Activated CD4-positive, alpha-beta memory T cell treated with anti-CD3 and anti-CD28 coated beads, Interleukin-2, amount 10 ng/mL, durations not matched to agents 7 days and 5 days (primary cell): Measurements from ENCODE around the gene GRIK3. TPM values are rescaled to one million over a fixed set of nuclear protein-coding genes. Genes with fewer than 3 reads are reported as not detected.
A peak's percentile ranks its signal among the peaks of the same experiment; 100 is the strongest.

Source experiments
- CTCF ChIA-PET: fragments of 350-600 bp; sonication (Branson Sonifier 250); formaldehyde crosslinking; loops from one replicate; lab custom pipeline; 2021; ENCODE audit warnings: antibody characterized with exemption, inconsistent platforms; lab: Charles Lee
- POLR2A ChIA-PET: fragments of 350-600 bp; sonication (Branson Sonifier 250); formaldehyde crosslinking; loops from one replicate; lab custom pipeline; 2021; ENCODE audit warnings: antibody characterized with exemption; lab: Charles Lee
- DNase-seq: peaks from one replicate; pipeline ENCODE4 v3.0.0-alpha.2; 2020
- H3K27ac Mint-ChIP-seq: one replicate; pipeline ENCODE4 v1.8.0; 2021; ENCODE audit warnings: mild to moderate bottlenecking, mixed read lengths
- H3K27me3 Mint-ChIP-seq: one replicate; pipeline ENCODE4 v1.8.0; 2021; ENCODE audit warnings: mixed read lengths
- H3K36me3 Mint-ChIP-seq: one replicate; pipeline ENCODE4 v1.8.0; 2021; ENCODE audit warnings: low read depth, mixed read lengths
- H3K4me1 Mint-ChIP-seq: one replicate; pipeline ENCODE4 v1.8.0; 2021; ENCODE audit warnings: mixed read lengths
- H3K4me3 Mint-ChIP-seq: one replicate; pipeline ENCODE4 v1.8.0; 2021; ENCODE audit warnings: mild to moderate bottlenecking, mixed read lengths
- H3K9me3 Mint-ChIP-seq: one replicate; pipeline ENCODE4 v1.8.0; 2021; ENCODE audit warnings: mixed read lengths
- total RNA-seq, 2 experiments: library from RNA; stranded (reverse); gene quantifications; one replicate each; pipeline ENCODE4 v1.2.3, GENCODE V29; 2021

GRIK3 gene
- total RNA-seq, 2 experiments from 2014 or later = not detected

DNA sequence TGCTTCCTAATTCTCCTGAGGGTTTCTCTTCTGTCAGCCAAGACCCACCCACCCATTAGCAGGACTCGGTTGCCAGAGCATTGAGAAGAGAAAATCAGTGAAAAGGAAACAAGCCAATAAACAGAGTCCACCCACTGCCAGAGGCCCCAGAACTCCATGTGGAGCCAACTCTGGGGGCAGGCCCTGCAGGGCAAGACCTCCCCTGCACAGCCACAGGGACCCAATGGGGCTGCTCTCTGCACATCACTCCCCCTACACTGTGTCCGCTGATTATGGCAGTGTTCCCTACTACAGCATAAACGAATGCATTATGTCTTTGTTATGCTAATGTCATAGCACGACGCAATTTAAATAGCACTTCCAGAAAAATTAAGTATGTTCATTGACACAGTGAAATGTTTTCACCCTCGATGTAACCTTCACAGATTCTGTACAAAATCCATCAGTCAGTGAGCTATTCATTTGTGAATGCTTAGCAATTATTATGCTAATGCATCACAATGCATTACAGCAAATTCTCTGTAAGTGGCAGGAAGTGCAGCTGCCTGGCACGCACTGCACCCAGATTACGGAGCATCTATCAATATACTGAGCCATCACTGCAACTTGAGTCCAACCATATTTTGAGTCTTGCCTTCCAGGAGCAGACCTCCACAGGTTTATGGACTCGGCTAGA is 56.4 kb downstream of the GRIK3 start:
- DNase-seq = no peak
- POLR2A ChIA-PET = no interaction called here
- Mint-ChIP-seq H3K27ac (no peak overlapping the region), H3K4me1 (no peaks in the 10 kb centered on the region), H3K27me3 (no peaks in the 10 kb centered on the region), H3K9me3 (no peaks in the 10 kb centered on the region), H3K36me3 (no peaks in the 10 kb centered on the region), H3K4me3 (no peak overlapping the region)
- CTCF ChIA-PET = no interaction called here

DNA sequence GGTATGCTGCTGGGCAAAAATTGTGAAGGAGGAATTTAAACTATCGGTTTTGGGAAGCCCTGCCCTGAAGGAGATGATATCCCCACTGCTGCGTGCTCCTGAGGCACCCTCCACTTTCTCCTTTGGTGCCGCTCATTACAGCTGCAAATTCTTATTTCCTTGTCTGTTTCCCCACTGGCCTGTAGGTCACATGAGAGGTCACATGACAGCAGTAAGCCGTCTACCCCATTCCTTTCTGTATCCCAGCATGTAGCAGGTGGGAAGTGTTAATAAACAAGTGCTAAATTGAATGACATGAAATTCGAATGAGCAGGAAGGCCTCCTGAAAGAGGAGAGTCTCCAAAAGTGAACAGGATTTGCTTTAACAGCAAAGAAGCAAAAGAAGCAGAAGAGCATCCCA is 58.7 kb downstream of the GRIK3 start:
- Mint-ChIP-seq H3K4me1 (no peaks in the 10 kb centered on the region), H3K9me3 (no peaks in the 10 kb centered on the region), H3K36me3 (no peaks in the 10 kb centered on the region), H3K27me3 (no peaks in the 10 kb centered on the region), H3K4me3 (no peak overlapping the region), H3K27ac (no peak overlapping the region)
- DNase-seq = no peak
- CTCF ChIA-PET = no interaction called here
- POLR2A ChIA-PET = no interaction called here

DNA sequence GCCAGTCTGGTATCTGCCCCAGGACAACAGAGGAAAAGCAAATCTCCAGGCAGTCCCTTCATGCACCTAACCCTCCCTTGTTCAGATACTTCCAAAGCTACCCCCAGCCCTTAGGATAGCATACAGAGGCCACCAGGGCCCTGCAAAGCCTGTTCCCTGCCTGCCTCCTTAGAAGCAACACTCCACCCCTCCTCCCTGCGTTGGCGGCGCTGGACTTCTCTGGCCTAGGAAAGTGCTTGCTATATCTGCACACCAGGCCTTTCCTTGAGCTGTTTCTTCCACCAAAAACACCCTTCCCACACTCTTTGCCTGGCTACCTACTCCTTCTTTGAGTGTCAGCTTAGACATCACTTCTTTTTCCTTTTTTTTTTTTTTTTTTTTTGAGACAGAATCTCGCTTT is 61.3 kb downstream of the GRIK3 start:
- Mint-ChIP-seq H3K27ac (no peak overlapping the region), H3K9me3 (no peaks in the 10 kb centered on the region), H3K27me3 (no peaks in the 10 kb centered on the region), H3K4me3 (no peak overlapping the region), H3K36me3 (no peaks in the 10 kb centered on the region), H3K4me1 (no peaks in the 10 kb centered on the region)
- no peak for DNase-seq
- ChIA-PET CTCF (interaction anchor here (0.6 to 0.7 kb wide), 2 partner anchors 36 to 523 kb away, joined by 3 read pairs; no protein-coding TSS in a partner anchor), POLR2A (no interaction called here)

DNA sequence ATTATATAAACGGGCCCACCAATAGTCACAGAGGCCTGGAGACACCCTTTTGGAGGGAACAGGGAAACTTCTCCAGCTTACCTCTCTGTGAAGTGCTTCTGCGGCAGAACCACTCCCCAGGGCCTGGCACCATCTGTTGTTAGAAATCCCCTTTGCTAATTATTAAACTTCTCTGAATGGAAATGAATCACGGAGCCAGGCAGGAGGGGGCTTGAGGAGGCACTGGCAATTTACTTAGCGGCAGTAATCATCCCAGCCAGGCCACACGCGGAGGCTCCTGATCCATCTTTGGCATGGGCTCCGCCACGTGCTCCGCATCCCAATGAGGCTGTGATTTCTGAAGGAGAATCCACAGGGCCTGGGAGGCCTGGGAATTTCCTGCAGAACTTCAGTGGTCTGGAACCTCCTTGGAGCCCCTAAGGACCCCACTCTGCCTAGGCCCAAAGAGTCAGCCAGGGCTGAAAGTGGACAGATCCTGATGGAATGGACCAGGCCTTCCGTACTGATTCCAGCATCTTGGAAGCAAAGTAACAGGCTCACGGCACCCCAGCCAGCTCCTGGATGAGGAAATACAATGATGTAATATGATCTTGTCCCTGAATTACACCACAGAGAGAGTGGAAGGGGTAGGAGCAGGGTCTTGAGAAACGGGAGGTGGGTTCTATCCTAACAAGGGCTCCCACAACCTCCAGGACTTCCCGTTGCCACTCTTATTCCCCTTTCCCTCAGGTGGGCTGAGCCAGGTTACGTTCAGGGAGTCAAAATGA is 62.3 kb downstream of the GRIK3 start:
- Mint-ChIP-seq H3K9me3 (no peaks in the 10 kb centered on the region), H3K27ac (no peak overlapping the region), H3K27me3 (no peaks in the 10 kb centered on the region), H3K36me3 (no peaks in the 10 kb centered on the region), H3K4me3 (no peak overlapping the region), H3K4me1 (no peaks in the 10 kb centered on the region)
- no peak for DNase-seq
- POLR2A ChIA-PET = no interaction called here
- CTCF ChIA-PET = no interaction called here

DNA sequence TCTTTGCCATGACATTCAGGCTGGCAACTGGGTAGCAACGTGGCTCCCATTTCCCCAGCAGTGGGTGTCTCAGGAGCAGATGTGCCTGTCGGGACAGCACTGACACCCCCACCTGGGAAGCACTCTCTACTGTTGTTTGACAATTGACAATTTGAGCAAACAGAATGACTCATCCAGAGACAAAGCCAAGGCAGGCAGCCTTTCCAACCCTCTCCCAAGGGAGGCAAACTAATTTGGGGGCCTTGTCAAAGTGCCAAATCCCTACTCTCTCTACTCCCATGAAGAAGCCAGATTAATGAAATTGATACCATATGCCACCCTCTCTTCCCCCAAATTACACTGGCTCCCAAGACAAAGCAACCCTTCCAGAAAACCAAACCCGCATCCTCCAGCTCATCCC is 65.6 kb downstream of the GRIK3 start:
- Mint-ChIP-seq H3K27me3 (no peaks in the 10 kb centered on the region), H3K9me3 (no peaks in the 10 kb centered on the region), H3K4me1 (no peaks in the 10 kb centered on the region), H3K4me3 (no peak overlapping the region), H3K36me3 (no peaks in the 10 kb centered on the region), H3K27ac (no peak overlapping the region)
- CTCF ChIA-PET = no interaction called here
- POLR2A ChIA-PET = no interaction called here
- no peak for DNase-seq

DNA sequence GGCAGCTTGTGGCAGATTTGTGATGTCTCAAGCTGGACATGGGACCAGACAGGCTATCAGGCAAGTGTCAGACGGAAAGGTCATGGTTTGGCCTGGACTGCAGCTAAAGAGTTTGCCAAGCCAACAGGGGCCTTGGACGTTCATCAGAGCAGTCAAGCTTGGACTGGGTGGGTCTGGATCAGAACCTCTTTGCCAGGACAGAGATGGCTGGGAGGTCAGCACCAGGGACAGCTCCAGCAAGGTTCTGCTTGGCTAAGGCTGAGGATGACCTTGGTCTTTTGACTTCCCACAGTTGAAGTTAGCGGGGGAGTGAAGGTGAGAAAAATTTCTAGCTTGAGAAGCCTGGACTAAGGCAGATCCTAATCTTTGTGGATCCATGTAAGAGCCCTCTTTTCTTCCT is 68.1 kb downstream of the GRIK3 start:
- POLR2A ChIA-PET = no interaction called here
- no peaks in the 10 kb centered on the region for H3K27me3 Mint-ChIP-seq

DNA sequence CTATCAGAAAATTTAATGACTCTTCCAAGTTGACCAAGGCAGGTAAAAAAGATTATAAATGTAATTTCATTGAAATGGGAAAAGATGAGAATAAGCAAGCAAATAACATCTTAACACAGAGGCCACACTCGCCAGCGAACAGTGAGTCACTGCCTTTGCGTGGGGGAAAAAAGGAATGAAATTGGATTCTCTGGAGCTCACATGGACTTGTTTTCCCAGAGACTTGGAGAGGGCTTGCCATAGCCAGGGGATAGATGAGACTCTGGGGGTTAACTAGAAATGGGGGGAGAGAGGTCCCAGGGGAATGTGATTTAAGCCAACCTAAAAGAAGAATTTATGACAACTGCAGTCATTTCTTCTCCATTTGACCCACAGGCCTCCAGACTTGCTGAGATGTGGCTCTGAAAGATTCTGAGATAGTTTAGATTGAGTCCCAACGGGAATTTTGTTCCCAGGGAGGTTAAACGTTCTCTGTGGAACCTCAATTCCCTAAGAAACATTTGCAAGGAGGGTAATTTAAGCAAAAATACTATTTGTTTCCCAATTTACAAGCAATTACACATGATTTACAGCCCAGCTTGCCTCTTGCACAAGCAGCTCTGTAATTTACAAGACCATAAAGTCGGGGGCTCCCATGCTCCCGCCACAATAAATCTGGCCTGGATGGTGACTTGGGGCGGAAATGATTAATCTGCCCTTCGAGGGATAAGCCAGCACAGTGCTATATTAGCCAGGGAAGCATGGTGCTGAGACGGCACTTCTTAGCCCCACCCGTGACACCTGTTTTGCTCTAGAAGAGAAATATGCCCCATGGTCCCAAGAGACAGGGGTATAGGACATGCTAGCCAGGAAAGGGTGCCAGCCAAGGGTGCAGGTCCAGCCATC is 68.8 kb downstream of the GRIK3 start:
- no peaks in the 10 kb centered on the region for H3K9me3 Mint-ChIP-seq
- POLR2A ChIA-PET = no interaction called here

More for the DNA sequence above, 68.1 kb downstream of the GRIK3 start:
- Mint-ChIP-seq H3K9me3 (no peaks in the 10 kb centered on the region), H3K4me3 (no peak overlapping the region), H3K4me1 (no peaks in the 10 kb centered on the region), H3K36me3 (no peaks in the 10 kb centered on the region), H3K27ac (no peak overlapping the region)
- CTCF ChIA-PET = no interaction called here
- DNase-seq = peak; percentile 20

DNA sequence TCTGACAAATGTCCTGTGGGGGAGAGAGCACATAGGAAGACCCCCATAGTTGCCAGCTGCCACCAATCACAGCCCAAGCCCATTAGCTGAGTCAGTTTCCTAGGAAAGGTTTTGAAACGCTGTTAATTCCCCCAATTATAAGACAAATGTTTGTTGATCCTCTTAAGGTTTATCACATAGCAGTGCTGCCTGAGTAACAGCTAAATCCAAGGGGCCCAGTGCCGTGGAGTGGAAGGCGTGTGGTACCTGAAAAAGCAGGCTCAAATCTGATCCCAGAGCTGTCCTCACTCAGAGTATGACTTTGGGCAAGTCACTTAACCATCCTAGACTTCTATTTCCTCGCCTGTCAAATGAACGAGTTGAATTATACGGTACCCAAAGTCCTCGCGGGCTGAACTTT is 69.5 kb downstream of the GRIK3 start:
- H3K36me3 Mint-ChIP-seq = no peaks in the 10 kb centered on the region
- no peaks in the 10 kb centered on the region for H3K4me1 Mint-ChIP-seq
- ChIA-PET POLR2A (no interaction called here), CTCF (no interaction called here)
- no peak for DNase-seq
- H3K27ac Mint-ChIP-seq = no peak overlapping the region
- no peaks in the 10 kb centered on the region for H3K9me3 Mint-ChIP-seq
- no peak overlapping the region for H3K4me3 Mint-ChIP-seq
- H3K27me3 Mint-ChIP-seq = no peaks in the 10 kb centered on the region

More for the DNA sequence above, 68.8 kb downstream of the GRIK3 start:
- no peak for DNase-seq
- Mint-ChIP-seq H3K4me3 (no peak overlapping the region), H3K4me1 (no peaks in the 10 kb centered on the region), H3K27me3 (no peaks in the 10 kb centered on the region), H3K36me3 (no peaks in the 10 kb centered on the region), H3K27ac (no peak overlapping the region)
- CTCF ChIA-PET = no interaction called here

DNA sequence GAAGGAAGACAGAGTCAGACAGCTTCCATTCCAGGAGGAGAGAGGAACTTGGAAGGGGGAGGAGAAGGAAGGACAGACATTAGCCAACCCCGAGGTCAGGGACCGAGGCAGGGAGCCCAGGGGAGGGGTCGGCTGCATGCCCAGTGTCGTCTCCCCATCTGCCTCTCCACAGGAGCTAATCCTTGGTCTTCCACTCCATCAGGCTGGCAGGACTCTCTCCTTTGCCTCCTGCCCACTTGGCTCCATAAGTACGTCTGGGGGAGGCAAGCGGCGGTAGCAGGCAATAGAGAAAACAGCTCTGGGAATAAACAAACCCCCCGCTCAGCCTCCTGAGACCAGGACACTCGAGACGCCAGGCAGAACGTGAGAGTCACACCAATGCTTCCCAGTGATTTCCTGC is 71.3 kb downstream of the GRIK3 start:
- Mint-ChIP-seq H3K4me1 (no peaks in the 10 kb centered on the region), H3K27me3 (no peaks in the 10 kb centered on the region), H3K4me3 (no peak overlapping the region), H3K36me3 (no peaks in the 10 kb centered on the region), H3K9me3 (no peaks in the 10 kb centered on the region), H3K27ac (no peak overlapping the region)
- DNase-seq = no peak
- ChIA-PET POLR2A (no interaction called here), CTCF (no interaction called here)

DNA sequence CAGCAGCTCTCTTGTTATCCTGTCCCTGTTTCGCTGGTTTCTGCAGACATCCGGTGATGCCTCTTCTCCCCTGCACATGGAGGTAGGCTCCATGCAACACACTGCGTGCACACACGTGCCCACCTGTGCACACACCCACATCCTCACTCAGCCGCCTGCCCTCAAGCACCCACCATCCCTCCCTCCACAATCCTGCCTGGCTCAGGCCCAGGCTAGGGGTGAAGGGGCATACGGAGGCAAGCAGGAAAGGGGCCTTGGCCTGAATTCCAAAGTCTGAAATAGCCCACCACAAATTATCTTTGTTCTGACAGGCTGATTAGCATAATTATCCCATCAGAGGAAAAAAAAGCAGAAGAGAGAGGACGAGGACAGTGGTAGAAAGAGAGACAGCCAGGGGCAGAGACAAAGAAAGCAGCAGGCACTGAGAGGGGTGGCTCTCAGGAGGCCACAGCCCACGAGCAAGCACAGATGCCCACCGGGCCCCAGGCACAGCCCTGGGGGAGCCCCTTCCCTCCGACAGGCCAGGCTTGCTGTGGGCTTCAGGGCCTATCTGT is 73.2 kb downstream of the GRIK3 start:
- DNase-seq = no peak
- Mint-ChIP-seq H3K9me3 (no peaks in the 10 kb centered on the region), H3K4me3 (no peak overlapping the region), H3K27ac (no peak overlapping the region), H3K36me3 (no peaks in the 10 kb centered on the region), H3K27me3 (no peaks in the 10 kb centered on the region), H3K4me1 (no peaks in the 10 kb centered on the region)
- CTCF ChIA-PET = no interaction called here
- POLR2A ChIA-PET = no interaction called here

DNA sequence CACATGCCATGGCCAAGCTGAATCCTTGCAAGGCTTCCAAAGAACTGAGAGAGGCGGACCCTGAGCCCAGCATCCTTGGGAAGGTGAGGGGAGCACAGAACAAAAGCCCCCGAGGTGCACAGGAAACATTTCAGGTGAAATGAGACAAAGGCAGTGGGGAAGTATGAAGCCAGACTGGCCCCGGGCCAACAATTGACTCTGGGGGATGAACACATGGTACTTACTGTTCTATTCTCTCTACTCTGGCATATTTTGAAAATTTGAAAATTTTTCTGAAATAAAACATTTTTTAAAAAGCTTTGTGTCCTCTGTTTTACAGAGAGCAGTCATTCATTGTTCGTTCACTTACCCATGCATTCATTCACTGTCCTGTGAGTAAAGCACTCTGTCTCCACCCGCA is 77.7 kb downstream of the GRIK3 start:
- no peak overlapping the region for H3K27ac Mint-ChIP-seq
- CTCF ChIA-PET = no interaction called here
- H3K4me3 Mint-ChIP-seq = no peak overlapping the region
- no peak for DNase-seq
- H3K9me3 Mint-ChIP-seq = no peaks in the 10 kb centered on the region
- no peaks in the 10 kb centered on the region for H3K4me1 Mint-ChIP-seq
- POLR2A ChIA-PET = no interaction called here
- H3K27me3 Mint-ChIP-seq = no peaks in the 10 kb centered on the region
- no peaks in the 10 kb centered on the region for H3K36me3 Mint-ChIP-seq

DNA sequence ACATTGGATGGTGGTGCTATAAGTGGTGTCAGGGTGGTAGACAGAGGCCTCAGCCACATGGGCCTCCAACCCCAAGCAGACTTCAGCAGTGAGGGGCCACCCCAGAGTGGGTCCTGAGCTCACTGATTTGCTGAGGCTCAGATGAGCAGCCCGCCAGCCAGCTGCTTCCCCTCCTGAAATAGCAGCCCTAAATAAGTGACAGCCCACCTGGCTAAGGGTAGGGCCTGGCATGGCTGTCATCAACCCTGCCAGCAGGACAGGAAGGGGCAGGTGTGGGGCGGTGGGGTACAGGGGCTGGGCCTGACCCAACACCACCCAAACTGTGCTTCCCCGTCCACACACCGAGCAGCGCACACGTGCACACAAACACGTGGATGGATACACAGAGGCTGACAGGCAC is 79.3 kb downstream of the GRIK3 start:
- no peaks in the 10 kb centered on the region for H3K9me3 Mint-ChIP-seq
- H3K27ac Mint-ChIP-seq = no peak overlapping the region
- H3K27me3 Mint-ChIP-seq = peaks cover under 1% of the 10 kb centered on the region
- CTCF ChIA-PET = no interaction called here
- no peaks in the 10 kb centered on the region for H3K4me1 Mint-ChIP-seq
- no peaks in the 10 kb centered on the region for H3K36me3 Mint-ChIP-seq
- POLR2A ChIA-PET = no interaction called here
- no peak overlapping the region for H3K4me3 Mint-ChIP-seq
- no peak for DNase-seq

DNA sequence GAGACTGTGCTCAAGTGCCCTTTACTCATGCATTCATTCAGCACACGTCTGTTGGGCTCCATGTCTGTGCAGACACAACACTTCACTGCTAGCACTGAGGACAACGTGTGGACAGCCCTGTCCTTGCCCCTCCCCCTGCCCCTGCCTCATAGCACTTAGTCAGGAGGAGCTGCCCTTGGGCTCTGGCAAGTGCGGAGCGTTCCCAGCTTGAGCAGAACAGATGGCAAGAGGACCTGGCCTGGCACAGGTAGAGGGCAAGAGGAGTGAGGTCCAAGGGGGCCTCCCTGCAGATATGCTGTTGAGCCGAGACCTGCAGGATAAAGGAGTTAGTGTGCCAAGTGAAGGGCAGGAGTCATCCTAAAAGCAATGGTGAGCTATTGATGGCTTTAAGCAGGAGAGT is 81.3 kb downstream of the GRIK3 start:
- H3K27me3 Mint-ChIP-seq = peaks cover 3% of the 10 kb centered on the region
- no peaks in the 10 kb centered on the region for H3K36me3 Mint-ChIP-seq
- H3K4me1 Mint-ChIP-seq = no peaks in the 10 kb centered on the region
- H3K4me3 Mint-ChIP-seq = no peak overlapping the region
- H3K27ac Mint-ChIP-seq = no peak overlapping the region
- ChIA-PET CTCF (no interaction called here), POLR2A (no interaction called here)
- H3K9me3 Mint-ChIP-seq = no peaks in the 10 kb centered on the region
- DNase-seq = no peak
